NOMO-1 treated with dmso at 0.1 percent for 144 hours (cell line): Measurements from ENCODE around the gene UBL4A.
"Not testable (repeated sequence)": the region's sequence is repeated elsewhere in the genome, so short reads cannot be mapped to it uniquely, and the experiment has no call there.

Experiments used
- DNase-seq: peaks from one replicate; lab custom pipeline; 2025; ENCODE audit not compliant: unreplicated experiment; lab: John Stamatoyannopoulos, UW

The UBL4A gene

GRCh38 chrX:154509455-154509854 is 23.0 kb upstream of the UBL4A start:
- DNase-seq: no peak

- DNase-seq: no peak
Observed at GRCh38 chrX:154508384-154508745, 21.9 kb upstream of the UBL4A start.

GRCh38 chrX:154507673-154508383 is 21.4 kb upstream of the UBL4A start:
- DNase-seq: no peak

- DNase-seq: no peak
Observed at GRCh38 chrX:154506483-154507332, 20.3 kb upstream of the UBL4A start.

GRCh38 chrX:154505734-154506133 is 19.3 kb upstream of the UBL4A start:
- no peak for DNase-seq

- DNase-seq: no peak
Observed at GRCh38 chrX:154502989-154503388, 16.6 kb upstream of the UBL4A start.

- DNase-seq: no peak
Observed at GRCh38 chrX:154502098-154502497, 15.7 kb upstream of the UBL4A start.

- DNase-seq: not testable (repeated sequence)
Observed at GRCh38 chrX:154501423-154501822, 15.0 kb upstream of the UBL4A start.

- DNase-seq: not testable (repeated sequence)
Observed at GRCh38 chrX:154496591-154497137, 10.2 kb upstream of the UBL4A start.

GRCh38 chrX:154495472-154495922 is 9.1 kb upstream of the UBL4A start:
- DNase-seq: no peak

- DNase-seq: no peak
Observed at GRCh38 chrX:154494715-154495114, 8.3 kb upstream of the UBL4A start.

GRCh38 chrX:154490414-154491083 is 4.1 kb upstream of the UBL4A start, which contains the start of gene SLC10A3:
SLC10A3 (minus strand) TSS chrX:154490629; CDS start chrX:154488940, 1,689 bp downstream.
- peak; percentile 74 for DNase-seq

- DNase-seq: no peak
Observed at GRCh38 chrX:154490021-154490413, 3.6 kb upstream of the UBL4A start.

GRCh38 chrX:154489182-154489581 is 2.8 kb upstream of the UBL4A start:
- DNase-seq: no peak

- no peak for DNase-seq
Observed at GRCh38 chrX:154488336-154489075, 2.1 kb upstream of the UBL4A start.

- DNase-seq: no peak
Observed at GRCh38 chrX:154487518-154488290, 1.3 kb upstream of the UBL4A start.

GRCh38 chrX:154486052-154486395 is 391 bp downstream of the UBL4A start:
- DNase-seq: no peak

GRCh38 chrX:154485150-154486051 is 1.0 kb downstream of the UBL4A start:
- no peak for DNase-seq
